Activated naive CD8-positive, alpha-beta T cell treated with anti-CD3 and anti-CD28 coated beads, Interleukin-2, amount 10 ng/mL, durations not matched to agents 7 days and 5 days (primary cell): ENCODE results near the gene MOGAT3. TPM values are rescaled to one million over a fixed set of nuclear protein-coding genes. Genes with fewer than 3 reads are reported as not detected.
A peak's percentile ranks its signal among the peaks of the same experiment; 100 is the strongest.
"Not testable (repeated sequence)": the region's sequence is repeated elsewhere in the genome, so short reads cannot be mapped to it uniquely, and the experiment has no call there.

Experiments
- ATAC-seq: fragments of 150-1000 bp; cut with Tn5 transposase; one replicate; pipeline ENCODE4 v1.10.0; 2021; ENCODE audit warnings: low read depth, moderate library complexity
- POLR2A ChIA-PET: fragments of 350-600 bp; sonication (Branson Sonifier 250); formaldehyde crosslinking; loops from one replicate; lab custom pipeline; 2021; ENCODE audit warnings: antibody characterized with exemption; lab: Charles Lee
- DNase-seq: peaks from one replicate; pipeline ENCODE4 v3.0.0; 2021
- H3K27ac Mint-ChIP-seq: one replicate; pipeline ENCODE4 v1.8.0; 2022; ENCODE audit warnings: mild to moderate bottlenecking, mixed read lengths
- H3K27me3 Mint-ChIP-seq: one replicate; pipeline ENCODE4 v1.8.0; 2022; ENCODE audit warnings: mild to moderate bottlenecking, moderate library complexity, mixed read lengths
- H3K36me3 Mint-ChIP-seq: one replicate; pipeline ENCODE4 v1.8.0; 2021; ENCODE audit warnings: mild to moderate bottlenecking, mixed read lengths
- H3K4me1 Mint-ChIP-seq: one replicate; pipeline ENCODE4 v1.8.0; 2021; ENCODE audit warnings: mixed read lengths
- H3K4me3 Mint-ChIP-seq: one replicate; pipeline ENCODE4 v1.8.0; 2022; ENCODE audit warnings: mild to moderate bottlenecking, moderate library complexity, mixed read lengths
- H3K9me3 Mint-ChIP-seq: one replicate; pipeline ENCODE4 v1.8.0; 2021; ENCODE audit warnings: mixed read lengths
- total RNA-seq, 2 experiments: library from RNA; stranded (reverse); gene quantifications; one replicate each; pipeline ENCODE4 v1.2.3, GENCODE V29; 2021

Gene MOGAT3
- total RNA-seq, 2 experiments from 2014 or later = not detected

DNA sequence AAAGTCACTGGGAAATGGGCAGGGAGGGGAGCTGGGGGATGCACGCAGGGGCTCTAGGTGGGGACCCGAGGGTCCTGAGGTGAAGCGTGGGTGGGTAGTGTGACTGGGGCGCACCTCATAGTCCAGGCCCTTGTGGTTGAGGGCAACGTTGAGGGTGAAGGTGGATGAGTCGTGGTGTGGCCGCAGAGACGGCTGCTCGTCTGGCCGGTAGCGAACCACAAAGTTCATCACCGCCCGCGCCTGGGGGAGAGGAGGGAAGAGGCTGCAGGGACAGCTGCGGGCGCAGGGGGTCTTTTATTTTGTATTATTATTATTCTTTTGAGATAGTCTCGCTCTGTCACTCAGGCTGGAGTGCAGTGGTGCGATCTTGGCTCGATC, 5.8 kb upstream of the MOGAT3 start:
- Mint-ChIP-seq H3K27ac (no peak overlapping the region), H3K4me1 (peaks cover 1% of the 10 kb centered on the region)
- POLR2A ChIA-PET = no interaction called here

DNA sequence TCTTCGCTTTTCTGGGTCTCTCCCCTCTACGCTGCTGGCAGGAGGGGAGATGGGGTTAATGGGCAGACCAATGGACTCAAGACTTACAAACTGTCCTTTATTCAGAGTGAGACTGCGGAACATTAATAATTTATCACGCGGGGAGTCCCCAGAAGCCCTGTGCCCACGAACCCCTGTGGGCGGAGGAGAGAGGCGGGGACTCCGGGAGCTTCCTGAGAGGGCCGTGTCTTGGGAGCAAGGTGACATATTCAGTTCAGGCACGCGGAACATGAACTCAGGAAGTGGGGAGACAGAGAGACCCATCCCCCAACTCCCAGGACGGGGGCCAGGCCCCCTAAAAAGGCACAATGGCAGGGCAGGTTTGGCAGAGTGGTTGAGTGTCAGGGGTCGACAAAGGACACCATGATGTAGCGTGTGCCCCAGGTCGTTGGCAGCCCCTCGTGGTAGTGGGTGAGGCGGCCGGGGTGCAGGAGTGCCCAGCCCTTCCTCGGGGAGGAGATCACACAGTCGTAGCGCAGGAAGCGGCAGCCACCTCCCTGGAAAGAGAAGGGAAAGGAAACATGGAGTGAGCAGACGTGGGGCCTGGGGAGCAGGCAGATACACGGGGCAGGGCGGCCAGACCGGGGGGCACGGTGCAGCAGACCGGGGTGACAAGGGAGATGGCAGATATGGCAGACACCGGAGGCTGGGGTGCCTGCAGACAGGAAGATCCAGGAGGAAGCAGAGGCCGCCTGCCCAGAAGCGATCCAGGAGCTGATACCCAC, 5.2 kb upstream of the MOGAT3 start:
- Mint-ChIP-seq H3K36me3 (peaks cover 9% of the 10 kb centered on the region), H3K27ac (no peak overlapping the region), H3K27me3 (peaks cover 22% of the 10 kb centered on the region), H3K4me3 (no peak overlapping the region), H3K4me1 (peaks cover 3% of the 10 kb centered on the region), H3K9me3 (no peaks in the 10 kb centered on the region)
- ATAC-seq (no peak), DNase-seq (no peak)
- POLR2A ChIA-PET = no interaction called here

More for the DNA sequence above, 5.8 kb upstream of the MOGAT3 start:
- Mint-ChIP-seq H3K27me3 (peaks cover 16% of the 10 kb centered on the region), H3K36me3 (peaks cover 9% of the 10 kb centered on the region), H3K9me3 (no peaks in the 10 kb centered on the region), H3K4me3 (no peak overlapping the region)
- ATAC-seq = no peak
- no peak for DNase-seq

- Mint-ChIP-seq H3K27me3 (peaks cover 35% of the 10 kb centered on the region), H3K27ac (peak overlapping the region; percentile 67), H3K4me3 (peak overlapping the region; percentile 66), H3K36me3 (peaks cover 10% of the 10 kb centered on the region)
- not testable (repeated sequence) for DNase-seq, H3K4me1 Mint-ChIP-seq, H3K9me3 Mint-ChIP-seq, ATAC-seq
- POLR2A ChIA-PET = interaction anchor here (1.6 kb wide), 1 partner anchor 14 kb away, joined by 6 read pairs; the partner anchor contains the start of genes PLOD3 and ZNHIT1
These were observed 3.2 kb upstream of the MOGAT3 start for GRCh38 chr7:101203740-101204738.

DNA sequence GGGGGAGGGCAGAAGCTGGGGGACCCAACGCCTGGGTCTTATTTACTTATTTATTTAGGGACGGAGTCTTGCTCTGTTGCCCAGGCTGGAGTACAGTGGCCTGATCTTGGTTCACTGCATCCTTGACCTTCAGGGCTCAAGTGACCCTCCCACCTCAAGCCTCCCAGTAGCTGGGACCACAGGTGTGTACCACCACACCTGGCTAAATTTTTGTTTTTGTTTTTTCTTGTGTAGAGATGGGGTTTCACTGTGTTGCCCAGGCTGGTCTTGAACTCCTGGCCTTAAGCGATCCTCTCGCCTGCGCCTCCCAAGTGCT, 1.7 kb upstream of the MOGAT3 start:
- H3K9me3 Mint-ChIP-seq = no peaks in the 10 kb centered on the region
- ATAC-seq (no peak), DNase-seq (no peak)
- peaks cover 39% of the 10 kb centered on the region for H3K27me3 Mint-ChIP-seq
- POLR2A ChIA-PET = interaction anchor here (0.9 kb wide), 1 partner anchor 15 kb away, joined by 4 read pairs; the partner anchor contains the start of gene ZNHIT1
- no peak overlapping the region for H3K4me3 Mint-ChIP-seq
- no peak overlapping the region for H3K27ac Mint-ChIP-seq
- H3K36me3 Mint-ChIP-seq = peaks cover 4% of the 10 kb centered on the region
- peaks cover 5% of the 10 kb centered on the region for H3K4me1 Mint-ChIP-seq

- Mint-ChIP-seq H3K36me3 (peaks cover 4% of the 10 kb centered on the region), H3K27ac (no peak overlapping the region), H3K4me3 (no peak overlapping the region), H3K27me3 (peaks cover 39% of the 10 kb centered on the region), H3K4me1 (peaks cover 5% of the 10 kb centered on the region), H3K9me3 (no peaks in the 10 kb centered on the region)
- POLR2A ChIA-PET = interaction anchor here (0.9 kb wide), 1 partner anchor 16 kb away, joined by 4 read pairs; the partner anchor contains the start of gene ZNHIT1
- ATAC-seq (no peak), DNase-seq (no peak)
These were observed 1.1 kb upstream of the MOGAT3 start for GRCh38 chr7:101201695-101202602.

DNA sequence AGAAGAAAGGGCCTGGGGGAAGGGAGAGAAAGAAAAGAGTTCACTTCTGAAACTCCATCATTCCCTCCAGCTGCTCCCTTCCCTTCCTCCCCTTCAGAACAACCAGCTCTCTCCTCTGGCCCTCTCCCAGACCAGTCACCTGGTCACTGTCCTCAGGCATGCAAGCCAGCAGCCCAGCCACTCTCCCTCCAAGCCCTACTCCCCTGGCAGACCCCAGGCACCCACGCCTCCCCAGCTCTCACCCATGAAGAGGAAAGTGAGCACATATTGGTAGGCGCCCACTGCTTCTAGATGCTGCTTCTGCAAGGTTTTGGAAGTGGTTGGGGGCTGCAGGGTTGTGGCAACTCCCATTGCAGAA, 353 bp downstream of the MOGAT3 start:
- POLR2A ChIA-PET = interaction anchor here (0.6 to 1.7 kb wide), 2 partner anchors 17 to 71 kb away, joined by 4 to 5 read pairs; partner anchors contain the start of gene ZNHIT1
- H3K4me1 Mint-ChIP-seq = peaks cover 5% of the 10 kb centered on the region
- no peak overlapping the region for H3K27ac Mint-ChIP-seq
- no peak overlapping the region for H3K4me3 Mint-ChIP-seq
- no peaks in the 10 kb centered on the region for H3K9me3 Mint-ChIP-seq
- H3K27me3 Mint-ChIP-seq = peaks cover 41% of the 10 kb centered on the region
- H3K36me3 Mint-ChIP-seq = peaks cover 1% of the 10 kb centered on the region
- ATAC-seq (no peak), DNase-seq (no peak)

DNA sequence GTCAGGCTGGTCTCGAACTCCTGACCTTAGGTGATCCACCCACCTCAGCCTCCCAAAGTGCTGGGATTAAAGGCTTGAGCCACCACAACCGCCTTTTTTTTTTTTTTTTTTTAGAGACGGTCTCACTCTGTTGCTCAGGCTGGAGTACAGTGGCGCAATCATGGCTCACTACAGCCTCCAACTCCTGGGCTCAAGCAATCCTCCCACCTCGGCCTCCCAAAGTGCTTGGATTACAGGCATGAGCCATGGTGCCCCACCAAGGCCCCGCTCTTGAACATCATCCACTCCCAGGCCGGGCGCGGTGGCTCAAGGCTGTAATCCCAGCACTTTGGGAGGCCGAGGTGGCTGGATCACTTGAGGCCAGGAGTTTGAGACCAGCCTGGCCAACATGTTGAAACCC, 1.3 kb downstream of the MOGAT3 start:
- H3K4me3 Mint-ChIP-seq, H3K36me3 Mint-ChIP-seq, H3K9me3 Mint-ChIP-seq, ATAC-seq, DNase-seq, H3K4me1 Mint-ChIP-seq, H3K27ac Mint-ChIP-seq: not testable (repeated sequence)
- H3K27me3 Mint-ChIP-seq = peaks cover 43% of the 10 kb centered on the region
- POLR2A ChIA-PET = interaction anchor here (1.7 kb wide), 1 partner anchor 18 kb away, joined by 5 read pairs; the partner anchor contains the start of gene ZNHIT1

- Mint-ChIP-seq H3K9me3 (no peaks in the 10 kb centered on the region), H3K4me3 (no peak overlapping the region), H3K27me3 (peaks cover 43% of the 10 kb centered on the region), H3K27ac (no peak overlapping the region), H3K36me3 (peaks cover 1% of the 10 kb centered on the region), H3K4me1 (peaks cover 4% of the 10 kb centered on the region)
- DNase-seq (no peak), ATAC-seq (no peak)
- POLR2A ChIA-PET = no interaction called here
These were observed 2.4 kb downstream of the MOGAT3 start for GRCh38 chr7:101198476-101198875.

GRCh38 chr7:101197991-101198390, 2.8 kb downstream of the MOGAT3 start:
- POLR2A ChIA-PET = no interaction called here
- H3K27ac Mint-ChIP-seq = no peak overlapping the region
- H3K4me1 Mint-ChIP-seq = peaks cover 4% of the 10 kb centered on the region
- no peak for ATAC-seq
- no peaks in the 10 kb centered on the region for H3K9me3 Mint-ChIP-seq
- no peak overlapping the region for H3K4me3 Mint-ChIP-seq
- peaks cover 1% of the 10 kb centered on the region for H3K36me3 Mint-ChIP-seq
- H3K27me3 Mint-ChIP-seq = peaks cover 43% of the 10 kb centered on the region
- DNase-seq = no peak

- Mint-ChIP-seq H3K36me3 (peaks cover under 1% of the 10 kb centered on the region), H3K9me3 (no peaks in the 10 kb centered on the region), H3K27ac (no peak overlapping the region), H3K4me3 (no peak overlapping the region), H3K4me1 (peaks cover under 1% of the 10 kb centered on the region), H3K27me3 (peaks cover 27% of the 10 kb centered on the region)
- POLR2A ChIA-PET = no interaction called here
- ATAC-seq = no peak
- no peak for DNase-seq
These were observed 5.0 kb downstream of the MOGAT3 start for GRCh38 chr7:101195884-101196283.

DNA sequence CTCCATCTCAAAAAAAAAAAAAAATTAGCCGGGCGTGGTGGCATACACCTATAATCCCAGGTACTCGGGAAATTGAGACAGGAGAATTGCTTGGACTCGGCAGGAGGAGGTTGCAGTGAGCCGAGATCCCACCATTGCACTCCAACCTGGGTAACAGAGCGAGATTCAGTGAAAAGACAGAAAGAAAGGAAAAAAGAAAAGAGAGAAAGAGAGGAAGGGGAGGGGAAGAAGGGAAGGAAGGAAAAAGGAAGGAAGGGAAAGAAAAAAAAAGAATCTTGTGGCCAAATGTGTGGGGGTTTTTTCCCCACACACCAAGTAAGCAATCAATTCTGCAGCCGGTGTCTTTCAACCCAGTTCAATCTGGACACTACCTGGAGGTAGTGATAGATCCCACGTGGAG, 11.7 kb downstream of the MOGAT3 start:
- Mint-ChIP-seq H3K36me3 (no peaks in the 10 kb centered on the region), H3K27me3 (peaks cover 25% of the 10 kb centered on the region), H3K4me3 (no peak overlapping the region), H3K27ac (no peak overlapping the region), H3K9me3 (no peaks in the 10 kb centered on the region), H3K4me1 (no peaks in the 10 kb centered on the region)
- DNase-seq (no peak), ATAC-seq (no peak)
- POLR2A ChIA-PET = no interaction called here

DNA sequence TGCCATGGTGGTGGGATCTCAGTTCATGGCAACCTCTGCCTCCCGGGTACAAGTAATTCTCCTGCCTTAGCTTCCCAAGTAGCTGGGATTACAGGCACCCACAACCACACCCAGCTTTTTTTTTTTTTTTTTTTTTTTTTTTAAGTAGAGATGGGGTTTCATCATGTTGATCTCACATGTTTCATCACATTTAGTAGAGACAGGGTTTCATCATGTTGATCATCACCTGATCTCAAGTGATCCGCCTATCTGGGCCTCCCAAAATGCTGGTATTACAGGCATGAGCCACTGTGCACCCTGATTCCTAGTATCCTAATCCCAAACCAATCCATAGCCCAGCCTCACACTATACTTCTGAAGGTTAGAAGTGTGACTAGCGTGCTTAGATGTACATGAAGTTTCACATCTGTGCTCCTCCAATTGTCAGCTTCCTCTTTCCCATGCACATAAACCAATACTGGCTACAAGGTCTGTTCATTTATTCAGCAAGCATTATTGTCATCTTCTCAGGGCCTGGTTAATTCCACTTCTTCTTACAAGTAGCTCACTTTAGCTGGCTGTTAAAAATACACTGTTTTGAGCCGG, 13.9 kb downstream of the MOGAT3 start:
- Mint-ChIP-seq H3K27me3 (peaks cover 32% of the 10 kb centered on the region), H3K9me3 (no peaks in the 10 kb centered on the region), H3K4me1 (peaks cover 2% of the 10 kb centered on the region), H3K4me3 (no peak overlapping the region), H3K27ac (no peak overlapping the region), H3K36me3 (no peaks in the 10 kb centered on the region)
- DNase-seq (no peak), ATAC-seq (no peak)
- POLR2A ChIA-PET = interaction anchor here (0.7 to 0.9 kb wide), 2 partner anchors 30 to 642 kb away, joined by 3 read pairs; partner anchors contain the start of gene PLOD3
